Upper lobe of right lung (tissue), 1 donor: ENCODE data around the gene COX14. TPM values are rescaled to one million over a fixed set of nuclear protein-coding genes. Genes with fewer than 3 reads are reported as not detected.
A peak's percentile ranks its signal among the peaks of the same experiment; 100 is the strongest.

Experiments
- ATAC-seq: fragments of 200-7000 bp; cut with Tn5 transposase; one replicate; pipeline ENCODE4 v1.9.1; 2020; ENCODE audit warnings: mild to moderate bottlenecking, moderate library complexity
- DNase-seq: peaks from one replicate; pipeline ENCODE4 v3.0.0-alpha.2; 2020
- H3K27ac ChIP-seq: fragments of 200-600 bp; one replicate; pipeline ENCODE4 v1.8.0; 2022
- H3K27me3 ChIP-seq: fragments of 200-600 bp; one replicate; pipeline ENCODE4 v1.8.0; 2022; ENCODE audit warnings: mild to moderate bottlenecking
- H3K36me3 ChIP-seq: fragments of 200-600 bp; one replicate; pipeline ENCODE4 v1.8.0; 2022
- H3K4me1 ChIP-seq: fragments of 200-600 bp; one replicate; pipeline ENCODE4 v1.8.0; 2022
- H3K4me3 ChIP-seq: fragments of 200-600 bp; one replicate; pipeline ENCODE4 v1.8.0; 2022; ENCODE audit warnings: mild to moderate bottlenecking
- H3K9me3 ChIP-seq: fragments of 200-600 bp; one replicate; pipeline ENCODE4 v1.8.0; 2022
- CTCF ChIP-seq: fragments of 200-600 bp; IDR thresholded peaks from one replicate; pipeline ENCODE4 v1.8.0; 2022; ENCODE audit warnings: antibody characterized with exemption
- intact Hi-C: fragments of 100-400 bp; cut with DNase I; formaldehyde crosslinking; loops from one replicate; pipeline ENCODE4 v1.11.0; 2022
- total RNA-seq: library from RNA; stranded (reverse); fragmentation: NEBNext Ultra II Directional; extraction: Animal tissue kit (Norgen Biotek cat#: 25700); gene quantifications from one replicate; pipeline ENCODE4 v1.2.1, GENCODE V29; 2021
- donor health status: DM: no; HTN: yes; CAD: no; lungs with severe emphysema.

COX14 gene
- total RNA-seq, 1 donor from 2014 or later = 68.5 TPM

DNA sequence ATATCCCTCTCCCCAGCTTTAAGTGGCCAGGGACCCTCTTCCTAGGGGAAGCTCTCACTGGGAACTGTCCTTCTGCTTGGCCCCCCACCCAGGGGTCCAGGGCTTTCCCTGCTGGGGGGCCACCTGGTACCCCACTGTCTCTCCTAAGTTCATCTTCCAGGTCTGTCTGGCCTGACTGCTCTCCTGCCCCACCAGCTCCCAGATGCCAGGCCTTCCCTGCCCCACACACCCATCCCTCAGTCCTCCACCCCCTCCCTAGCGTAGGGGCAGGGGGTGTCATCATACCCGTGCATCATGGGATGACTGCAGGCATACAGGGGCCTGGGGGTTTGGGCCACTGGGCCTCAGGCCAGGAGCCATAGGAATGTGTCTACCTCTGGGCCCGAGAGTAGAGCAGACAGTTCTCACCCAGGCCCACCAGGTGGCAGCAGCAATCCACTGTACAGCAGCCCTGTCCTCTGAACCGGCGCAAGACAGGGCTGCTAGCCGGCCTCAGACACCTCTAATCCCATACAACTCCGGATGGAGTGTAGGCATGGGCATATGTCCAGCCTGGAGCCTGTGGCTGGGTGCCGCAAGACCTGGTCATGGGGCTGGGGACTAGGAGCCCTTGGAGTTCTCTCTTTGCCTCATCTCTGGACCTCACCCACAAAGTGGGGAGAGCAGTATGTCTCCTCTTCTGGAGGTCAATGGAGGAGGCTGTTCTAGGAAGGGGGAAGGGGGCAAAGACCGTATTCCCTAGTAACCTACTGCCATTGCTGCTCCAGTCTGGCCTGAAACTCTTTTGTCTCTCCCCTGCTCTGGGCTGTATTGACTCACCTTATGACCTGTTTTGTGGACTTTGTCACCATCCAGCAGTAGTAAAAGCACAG lies 36.9 kb upstream of the COX14 start:
- peak; percentile 92 for ATAC-seq
- DNase-seq = peak; percentile 91
- Histone ChIP-seq H3K27me3 (no peaks in the 10 kb centered on the region), H3K9me3 (no peaks in the 10 kb centered on the region), H3K4me1 (no peaks in the 10 kb centered on the region), H3K27ac (no peak overlapping the region), H3K36me3 (no peaks in the 10 kb centered on the region), H3K4me3 (no peak overlapping the region)
- intact Hi-C loops = loop anchor here (5.0 to 10.0 kb wide), 2 partner anchors 100 to 108 kb away; no protein-coding TSS in a partner anchor
- TF ChIP-seq CTCF = peak; percentile 95

- H3K27me3 ChIP-seq = no peaks in the 10 kb centered on the region
- H3K4me3 ChIP-seq = no peak overlapping the region
- H3K9me3 ChIP-seq = no peaks in the 10 kb centered on the region
- H3K4me1 ChIP-seq = no peaks in the 10 kb centered on the region
- H3K27ac ChIP-seq = no peak overlapping the region
- H3K36me3 ChIP-seq = no peaks in the 10 kb centered on the region
- DNase-seq = no peak
- intact Hi-C loops = loop anchor here (10.0 kb wide), 1 partner anchor 99 kb away; no protein-coding TSS in a partner anchor
- no peak for ATAC-seq
- TF ChIP-seq CTCF = no peak
These were observed 36.2 kb upstream of the COX14 start for GRCh38 chr12:50075808-50076170.

DNA sequence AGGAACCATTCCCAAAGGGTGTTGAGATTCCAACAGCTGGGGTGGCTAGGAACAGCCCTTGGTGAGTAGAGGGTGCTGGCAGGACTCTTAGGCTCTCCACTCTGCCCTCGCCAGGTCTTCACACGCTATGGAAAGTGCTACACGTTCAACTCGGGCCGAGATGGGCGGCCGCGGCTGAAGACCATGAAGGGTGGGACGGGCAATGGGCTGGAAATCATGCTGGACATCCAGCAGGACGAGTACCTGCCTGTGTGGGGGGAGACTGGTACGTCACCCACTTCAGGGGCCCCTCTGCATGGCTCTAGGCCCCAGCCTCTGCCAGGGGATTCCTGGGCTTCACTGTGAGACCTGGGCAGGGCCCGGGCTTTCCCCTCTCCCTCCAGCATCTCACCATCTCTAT lies 34.9 kb upstream of the COX14 start:
- Histone ChIP-seq H3K36me3 (no peaks in the 10 kb centered on the region), H3K27me3 (no peaks in the 10 kb centered on the region), H3K4me1 (no peaks in the 10 kb centered on the region), H3K27ac (no peak overlapping the region), H3K9me3 (no peaks in the 10 kb centered on the region), H3K4me3 (no peak overlapping the region)
- DNase-seq (no peak), ATAC-seq (no peak)
- intact Hi-C loops = loop anchor here (10.0 kb wide), 1 partner anchor 98 kb away; no protein-coding TSS in a partner anchor
- TF ChIP-seq CTCF = no peak

DNA sequence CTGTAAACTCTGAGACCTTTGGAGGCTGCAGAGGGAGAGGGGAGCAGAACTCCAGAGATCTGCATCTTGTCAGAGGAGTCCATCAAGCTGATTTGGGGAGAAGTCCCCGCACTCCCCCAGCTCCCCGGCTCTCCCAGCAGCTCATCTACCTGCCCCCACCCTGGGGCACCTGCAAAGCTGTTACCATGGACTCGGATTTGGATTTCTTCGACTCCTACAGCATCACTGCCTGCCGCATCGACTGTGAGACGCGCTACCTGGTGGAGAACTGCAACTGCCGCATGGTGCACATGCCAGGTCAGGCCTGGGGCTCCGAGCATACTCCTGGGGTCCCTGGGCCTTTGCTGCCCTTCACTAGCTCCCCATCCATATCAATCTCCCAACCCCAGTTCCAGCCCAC lies 33.8 kb upstream of the COX14 start:
- intact Hi-C loops = loop anchor here (10.0 kb wide), 1 partner anchor 97 kb away; no protein-coding TSS in a partner anchor
- DNase-seq = no peak

DNA sequence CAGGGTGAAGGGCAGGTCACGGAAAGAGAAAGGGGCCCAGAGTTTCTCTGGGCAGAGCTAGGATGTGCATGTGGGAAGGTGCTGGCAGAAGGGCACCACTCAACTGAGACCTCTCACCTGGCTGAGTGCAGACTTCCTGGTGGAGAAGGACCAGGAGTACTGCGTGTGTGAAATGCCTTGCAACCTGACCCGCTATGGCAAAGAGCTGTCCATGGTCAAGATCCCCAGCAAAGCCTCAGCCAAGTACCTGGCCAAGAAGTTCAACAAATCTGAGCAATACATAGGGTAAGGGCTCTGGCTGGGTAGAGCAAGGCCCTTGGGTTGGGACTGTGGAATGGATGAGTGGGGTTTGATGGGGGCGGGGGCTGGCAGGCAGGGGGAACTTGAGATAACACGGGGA lies 32.3 kb upstream of the COX14 start:
- H3K36me3 ChIP-seq = no peaks in the 10 kb centered on the region
- no peak overlapping the region for H3K27ac ChIP-seq
- H3K9me3 ChIP-seq = no peaks in the 10 kb centered on the region
- no peaks in the 10 kb centered on the region for H3K27me3 ChIP-seq
- no peak for ATAC-seq
- no peak for TF ChIP-seq CTCF
- no peak for DNase-seq
- intact Hi-C loops = loop anchor here (10.0 kb wide), 1 partner anchor 95 kb away; no protein-coding TSS in a partner anchor
- peaks cover 4% of the 10 kb centered on the region for H3K4me1 ChIP-seq
- no peak overlapping the region for H3K4me3 ChIP-seq

More for the DNA sequence above, 33.8 kb upstream of the COX14 start:
- Histone ChIP-seq H3K36me3 (no peaks in the 10 kb centered on the region), H3K4me1 (no peaks in the 10 kb centered on the region), H3K27ac (no peak overlapping the region), H3K27me3 (no peaks in the 10 kb centered on the region), H3K4me3 (no peak overlapping the region), H3K9me3 (no peaks in the 10 kb centered on the region)
- no peak for ATAC-seq
- TF ChIP-seq CTCF = no peak
